A673 (cell line): ENCODE results near the gene NUDCD3. TPM values are rescaled to one million over a fixed set of nuclear protein-coding genes. Genes with fewer than 3 reads are reported as not detected.

Source experiments
- BruUV-seq: library from RNA; stranded (reverse); fragments of 400-500 nt; replicated peaks from 2 replicates; lab custom pipeline; 2021; lab: Mats Ljungman, UMichigan
- CTCF ChIA-PET: fragments of 300-600 bp; sonication (Branson Sonifier 250); formaldehyde crosslinking; loops from one replicate; lab custom pipeline; 2022; ENCODE audit warnings: antibody characterized with exemption; lab: Charles Lee
- POLR2A ChIA-PET: fragments of 300-600 bp; sonication (Branson Sonifier 250); formaldehyde crosslinking; loops from one replicate; lab custom pipeline; 2022; ENCODE audit warnings: antibody characterized with exemption; ENCODE audit not compliant: low non-redundant PET; lab: Charles Lee
- DNase-seq: peaks from one replicate; pipeline ENCODE4 v3.0.0-alpha.2; 2015; ENCODE audit warnings: low spot score
- H3K27ac ChIP-seq: fragments of 200-600 bp; sonication (generic); 2 replicates; pipeline ENCODE4 v1.5.1; 2016; ENCODE audit warnings: mixed run types, low read depth, mild to moderate bottlenecking, mixed read lengths, antibody characterized with exemption, low read length; ENCODE audit not compliant: poor library complexity, severe bottlenecking
- H3K27me3 ChIP-seq: fragments of 200-600 bp; sonication (generic); replicated peaks from 2 replicates; pipeline ENCODE4 v1.6.1; 2017; ENCODE audit warnings: mixed run types, low read depth, mild to moderate bottlenecking, mixed read lengths, antibody characterized with exemption, low read length; ENCODE audit not compliant: insufficient read depth, poor library complexity
- H3K36me3 ChIP-seq: fragments of 200-600 bp; sonication (generic); 2 replicates; pipeline ENCODE4 v1.6.1; 2016; ENCODE audit warnings: mixed run types, mild to moderate bottlenecking, mixed read lengths, antibody characterized with exemption, low read length; ENCODE audit not compliant: insufficient read depth, poor library complexity, severe bottlenecking
- H3K4me1 ChIP-seq: fragments of 200-600 bp; sonication (generic); 2 replicates; pipeline ENCODE4 v1.6.1; 2017; ENCODE audit warnings: mixed run types, mild to moderate bottlenecking, mixed read lengths, antibody characterized with exemption, low read length; ENCODE audit not compliant: insufficient read depth, poor library complexity, severe bottlenecking
- H3K4me3 ChIP-seq: fragments of 200-600 bp; sonication (generic); 2 replicates; pipeline ENCODE4 v1.5.1; 2016; ENCODE audit warnings: low read depth, mixed run types, mild to moderate bottlenecking, mixed read lengths, low read length; ENCODE audit not compliant: poor library complexity, severe bottlenecking
- H3K9me3 ChIP-seq: fragments of 200-600 bp; sonication (generic); 2 replicates; pipeline ENCODE4 v1.6.1; 2016; ENCODE audit warnings: mixed run types, low read depth, mild to moderate bottlenecking, mixed read lengths, antibody characterized with exemption, low read length; ENCODE audit not compliant: poor library complexity, severe bottlenecking
- CTCF ChIP-seq: fragments of 300-800, 200-600 bp; sonication (generic); conservative IDR thresholded peaks from 2 replicates; pipeline ENCODE4 v1.5.1; 2017; ENCODE audit warnings: low read depth, mild to moderate bottlenecking, antibody characterized with exemption, low read length, moderate library complexity, mixed read lengths
- EZH2 ChIP-seq: fragments of 200-600 bp; sonication (generic); IDR thresholded peaks from 2 replicates; pipeline ENCODE4 v1.6.1; 2017; ENCODE audit warnings: borderline replicate concordance, low read depth, mild to moderate bottlenecking, mixed read lengths, antibody characterized with exemption, low read length; ENCODE audit not compliant: poor library complexity, severe bottlenecking
- intact Hi-C: fragments of 100-400 bp; cut with micrococcal nuclease; formaldehyde crosslinking; loops from one replicate; pipeline ENCODE4 v1.10.0; 2022; ENCODE audit not compliant: unreplicated experiment
- total RNA-seq: library from RNA; stranded (reverse); gene quantifications from 2 replicates; pipeline ENCODE4 v1.2.3, GENCODE V29; 2021

NUDCD3 gene
- total RNA-seq, 1 experiment from 2014 or later: 119 TPM

DNA sequence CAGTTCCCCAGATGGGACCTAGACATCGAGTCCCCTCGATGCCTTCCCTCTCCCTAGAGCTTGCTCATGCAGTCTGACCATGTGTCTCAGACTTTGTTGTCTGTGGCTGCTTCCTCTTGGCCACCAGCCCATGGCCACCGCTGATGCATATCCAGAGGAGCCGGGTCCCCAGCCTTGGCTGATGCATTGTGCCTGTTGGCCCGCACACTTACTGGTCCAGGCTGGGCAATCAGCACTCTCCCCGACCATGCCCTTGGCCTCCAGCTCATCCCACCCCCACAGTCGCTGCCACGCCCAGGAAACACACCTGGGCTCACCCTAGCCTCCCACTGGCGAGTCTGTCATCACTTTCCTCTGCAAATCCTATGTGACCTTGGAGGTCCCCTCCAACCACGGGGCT lies 40.5 kb upstream of the NUDCD3 start:
- Histone ChIP-seq H3K4me1 (no peaks in the 10 kb centered on the region), H3K27me3 (no peaks in the 10 kb centered on the region), H3K27ac (no peak overlapping the region), H3K9me3 (no peaks in the 10 kb centered on the region), H3K36me3 (no peaks in the 10 kb centered on the region), H3K4me3 (no peak overlapping the region)
- intact Hi-C loops: no loop called here
- no peak for TF ChIP-seq CTCF
- TF ChIP-seq EZH2: no peak
- no peak for DNase-seq
- CTCF ChIA-PET: no interaction called here
- POLR2A ChIA-PET: no interaction called here
- no TSS peak for BruUV-seq

GRCh38 chr7:44524811-44525388 lies 34.4 kb upstream of the NUDCD3 start:
- Histone ChIP-seq H3K9me3 (peaks cover 4% of the 10 kb centered on the region), H3K4me3 (no peak overlapping the region), H3K27ac (no peak overlapping the region), H3K27me3 (no peaks in the 10 kb centered on the region), H3K36me3 (no peaks in the 10 kb centered on the region), H3K4me1 (no peaks in the 10 kb centered on the region)
- POLR2A ChIA-PET: no interaction called here
- CTCF ChIA-PET: no interaction called here
- DNase-seq: no peak
- intact Hi-C loops: no loop called here
- TF ChIP-seq CTCF (no peak), EZH2 (no peak)
- BruUV-seq: no TSS peak

DNA sequence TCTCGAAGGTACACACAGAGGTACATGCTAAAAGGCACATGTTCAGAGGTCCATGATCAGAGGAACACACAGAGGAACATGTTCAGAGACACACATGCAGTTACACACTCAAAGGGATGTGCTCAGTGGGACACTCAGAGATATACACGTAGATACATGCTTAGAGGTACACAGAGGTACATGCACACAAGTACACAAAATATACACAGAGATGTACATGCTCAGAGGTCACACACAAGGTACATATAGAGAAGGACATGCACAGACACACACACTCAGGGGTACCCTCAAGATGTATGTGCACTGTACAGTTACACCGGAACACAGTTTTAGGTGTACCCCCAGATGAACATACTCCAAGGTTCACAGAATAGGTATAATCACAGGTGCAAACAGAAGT lies 31.9 kb upstream of the NUDCD3 start:
- TF ChIP-seq EZH2: no peak
- TF ChIP-seq CTCF: no peak
- H3K36me3 ChIP-seq: no peaks in the 10 kb centered on the region
- BruUV-seq: no TSS peak
- ChIA-PET CTCF (no interaction called here), POLR2A (no interaction called here)
- H3K9me3 ChIP-seq: peaks cover 4% of the 10 kb centered on the region
- intact Hi-C loops: no loop called here
- no peaks in the 10 kb centered on the region for H3K4me1 ChIP-seq
- DNase-seq: no peak
- H3K27ac ChIP-seq: no peak overlapping the region
- H3K27me3 ChIP-seq: no peaks in the 10 kb centered on the region
- no peak overlapping the region for H3K4me3 ChIP-seq
